B cell (primary cell): ENCODE data around the gene GSE1.

Source experiments
- EZH2 ChIP-seq: IDR thresholded peaks from 2 replicates; pipeline ENCODE4 v1.6.1; 2012; ENCODE audit warnings: borderline replicate concordance, low read depth, mild to moderate bottlenecking, moderate library complexity, low read length; ENCODE audit not compliant: insufficient read depth, poor library complexity, severe bottlenecking
- TF ChIP-seq, protein P1 (sequence below): fragments of 200-600 bp; IDR thresholded peaks from one replicate; pipeline ENCODE4 v1.8.0; 2022; ENCODE audit warnings: antibody characterized with exemption, mild to moderate bottlenecking

DNA sequence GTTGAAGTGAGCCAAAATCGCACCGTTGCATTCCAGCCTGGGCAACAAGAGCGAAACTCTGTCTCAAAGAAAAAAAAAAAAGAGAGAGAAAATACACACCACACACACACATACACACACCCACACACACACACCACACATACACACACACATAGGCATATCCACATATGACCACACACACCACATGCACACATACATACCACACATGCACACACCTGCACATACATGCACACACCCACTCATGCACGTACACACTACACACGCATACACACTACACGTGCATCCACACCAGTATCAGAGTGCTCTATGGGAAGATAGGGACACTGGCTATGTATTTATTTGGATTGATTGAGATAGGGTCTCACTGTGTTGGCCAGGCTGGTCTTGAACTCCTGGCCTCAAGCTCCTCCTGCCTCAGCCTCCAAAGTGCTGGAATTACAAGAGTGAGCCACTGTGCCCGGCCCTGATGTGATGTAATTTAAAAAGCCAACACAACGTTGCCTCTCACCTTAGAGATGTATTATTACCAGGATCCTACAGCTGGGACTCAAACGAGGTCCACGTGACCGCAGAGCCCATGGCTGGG lies 93.4 kb downstream of the GSE1 start:
- TF ChIP-seq, protein P1, sequence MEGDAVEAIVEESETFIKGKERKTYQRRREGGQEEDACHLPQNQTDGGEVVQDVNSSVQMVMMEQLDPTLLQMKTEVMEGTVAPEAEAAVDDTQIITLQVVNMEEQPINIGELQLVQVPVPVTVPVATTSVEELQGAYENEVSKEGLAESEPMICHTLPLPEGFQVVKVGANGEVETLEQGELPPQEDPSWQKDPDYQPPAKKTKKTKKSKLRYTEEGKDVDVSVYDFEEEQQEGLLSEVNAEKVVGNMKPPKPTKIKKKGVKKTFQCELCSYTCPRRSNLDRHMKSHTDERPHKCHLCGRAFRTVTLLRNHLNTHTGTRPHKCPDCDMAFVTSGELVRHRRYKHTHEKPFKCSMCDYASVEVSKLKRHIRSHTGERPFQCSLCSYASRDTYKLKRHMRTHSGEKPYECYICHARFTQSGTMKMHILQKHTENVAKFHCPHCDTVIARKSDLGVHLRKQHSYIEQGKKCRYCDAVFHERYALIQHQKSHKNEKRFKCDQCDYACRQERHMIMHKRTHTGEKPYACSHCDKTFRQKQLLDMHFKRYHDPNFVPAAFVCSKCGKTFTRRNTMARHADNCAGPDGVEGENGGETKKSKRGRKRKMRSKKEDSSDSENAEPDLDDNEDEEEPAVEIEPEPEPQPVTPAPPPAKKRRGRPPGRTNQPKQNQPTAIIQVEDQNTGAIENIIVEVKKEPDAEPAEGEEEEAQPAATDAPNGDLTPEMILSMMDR = no peak
- no peak for TF ChIP-seq EZH2
